ENCODE data around the gene CDK11B.

GRCh38 chr1:1627829-1628753 lies 30.7 kb downstream of the CDK11B start:
- TF ChIP-seq CTCF (IDR thresholded peaks at IDR 0.05) = no peak
- TF ChIP-seq EZH2 (IDR thresholded peaks at IDR 0.05) = no peak
- no peak for TF ChIP-seq EZH2phosphoT487 (IDR thresholded peaks at IDR 0.05)
